Hypothalamus (tissue), 51 donors: Measurements from ENCODE around the gene KRTAP5-8.
"Not testable (repeated sequence)": the region's sequence is repeated elsewhere in the genome, so short reads cannot be mapped to it uniquely, and the experiment has no call there.

ENCODE experiments used
- DNase-seq, 51 donors: peaks; one replicate each; lab custom pipeline; 2025; lab: John Stamatoyannopoulos, UW

KRTAP5-8 gene

DNA sequence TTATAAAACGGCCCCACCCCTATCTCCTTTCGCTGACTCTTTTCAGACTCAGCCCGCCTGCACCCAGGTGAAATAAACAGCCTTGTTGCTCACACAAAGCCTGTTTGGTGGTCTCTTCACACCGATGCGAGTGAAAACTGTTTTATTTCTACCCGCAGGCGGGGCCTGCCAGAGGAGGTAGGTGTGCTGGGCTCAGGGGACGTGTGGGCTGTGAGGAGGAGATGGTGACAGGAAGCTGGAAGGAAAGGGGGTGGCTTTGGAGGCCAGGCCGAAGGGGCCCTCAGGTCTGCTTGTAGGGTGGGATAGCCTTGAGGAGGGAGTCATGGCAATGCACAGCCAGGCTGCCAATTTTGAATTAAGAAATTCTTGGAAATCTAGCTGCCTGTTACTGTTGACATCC, 32.0 kb upstream of the KRTAP5-8 start:
- no peak for DNase-seq

- DNase-seq: no peak
Observed at GRCh38 chr11:71507102-71507501, 30.7 kb upstream of the KRTAP5-8 start.

GRCh38 chr11:71518506-71519471, 19.0 kb upstream of the KRTAP5-8 start:
- DNase-seq: no peak

- DNase-seq: no peak
Observed at GRCh38 chr11:71519546-71519945, 18.3 kb upstream of the KRTAP5-8 start.

GRCh38 chr11:71525188-71525937, 12.5 kb upstream of the KRTAP5-8 start:
- no peak for DNase-seq

GRCh38 chr11:71525938-71526495, 11.8 kb upstream of the KRTAP5-8 start:
- no peak for DNase-seq

DNA sequence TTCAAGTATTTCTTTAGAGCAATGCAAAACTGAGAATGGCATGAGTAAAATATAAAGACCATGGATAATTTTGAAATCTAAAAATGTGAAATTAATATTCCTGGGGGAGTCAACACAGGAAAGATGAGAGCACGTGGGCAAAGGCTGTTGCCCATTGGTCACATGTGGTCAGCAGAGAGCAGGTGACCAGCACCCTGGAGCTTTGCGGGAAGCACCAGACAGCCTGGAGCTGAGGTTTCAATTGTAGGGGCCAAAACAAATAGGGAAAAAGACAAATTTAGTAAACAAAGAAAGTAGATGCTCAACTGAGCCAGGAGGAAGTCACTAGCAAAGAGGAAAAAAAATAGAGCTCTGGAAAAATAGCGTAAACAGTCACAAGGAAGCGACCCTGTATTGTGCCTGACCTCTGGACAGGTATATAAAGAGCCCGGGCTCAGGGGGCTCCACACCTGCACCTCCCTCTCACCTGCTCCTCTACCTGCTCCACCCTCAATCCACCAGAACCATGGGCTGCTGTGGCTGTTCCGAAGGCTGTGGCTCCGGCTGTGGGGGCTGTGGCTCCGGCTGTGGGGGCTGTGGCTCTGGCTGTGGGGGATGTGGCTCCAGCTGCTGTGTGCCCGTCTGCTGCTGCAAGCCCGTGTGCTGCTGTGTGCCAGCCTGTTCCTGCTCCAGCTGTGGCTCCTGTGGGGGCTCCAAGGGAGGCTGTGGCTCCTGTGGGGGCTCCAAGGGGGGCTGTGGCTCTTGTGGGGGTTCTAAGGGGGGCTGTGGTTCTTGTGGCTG, 10.8 kb upstream of the KRTAP5-8 start, which contains the start of gene KRTAP5-7:
Gene KRTAP5-7 (plus strand): TSS at position 472 of the 780 bp plus-strand sequence. CDS start 34 bp downstream, at position 506.
- DNase-seq: not testable (repeated sequence)

- no peak for DNase-seq
Observed at GRCh38 chr11:71527576-71528210, 10.1 kb upstream of the KRTAP5-8 start.

- no peak for DNase-seq
Observed at GRCh38 chr11:71530602-71531001, 7.2 kb upstream of the KRTAP5-8 start.

GRCh38 chr11:71532036-71532610, 5.7 kb upstream of the KRTAP5-8 start:
- no peak for DNase-seq

GRCh38 chr11:71534711-71535608, 2.9 kb upstream of the KRTAP5-8 start:
- DNase-seq: not testable (repeated sequence)

- no peak for DNase-seq
Observed at GRCh38 chr11:71535825-71536224, 2.0 kb upstream of the KRTAP5-8 start.

DNA sequence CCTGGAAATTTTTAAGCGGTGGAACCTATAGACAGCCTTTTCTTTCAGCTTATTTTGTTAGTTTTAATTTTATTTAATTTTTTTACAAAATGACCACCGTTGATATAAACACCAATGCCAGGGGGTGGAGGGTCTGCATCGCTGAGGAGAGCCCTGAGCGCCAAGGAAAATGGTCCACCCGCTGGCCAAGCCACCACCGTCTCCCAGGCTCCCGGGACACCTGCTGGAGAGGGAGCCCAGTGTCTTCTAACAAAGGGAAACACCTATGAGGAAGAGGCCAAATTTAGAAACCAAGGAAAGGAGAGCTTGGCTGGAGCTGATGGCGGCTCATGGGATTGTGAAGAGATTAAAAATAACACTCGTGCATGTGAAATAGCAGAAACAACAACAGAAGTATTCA, 288 bp upstream of the KRTAP5-8 start:
- no peak for DNase-seq

- no peak for DNase-seq
Observed at GRCh38 chr11:71538666-71538990, 803 bp downstream of the KRTAP5-8 start.

GRCh38 chr11:71539017-71539416, 1.2 kb downstream of the KRTAP5-8 start:
- no peak for DNase-seq

GRCh38 chr11:71539971-71540370, 2.1 kb downstream of the KRTAP5-8 start:
- not testable (repeated sequence) for DNase-seq

DNA sequence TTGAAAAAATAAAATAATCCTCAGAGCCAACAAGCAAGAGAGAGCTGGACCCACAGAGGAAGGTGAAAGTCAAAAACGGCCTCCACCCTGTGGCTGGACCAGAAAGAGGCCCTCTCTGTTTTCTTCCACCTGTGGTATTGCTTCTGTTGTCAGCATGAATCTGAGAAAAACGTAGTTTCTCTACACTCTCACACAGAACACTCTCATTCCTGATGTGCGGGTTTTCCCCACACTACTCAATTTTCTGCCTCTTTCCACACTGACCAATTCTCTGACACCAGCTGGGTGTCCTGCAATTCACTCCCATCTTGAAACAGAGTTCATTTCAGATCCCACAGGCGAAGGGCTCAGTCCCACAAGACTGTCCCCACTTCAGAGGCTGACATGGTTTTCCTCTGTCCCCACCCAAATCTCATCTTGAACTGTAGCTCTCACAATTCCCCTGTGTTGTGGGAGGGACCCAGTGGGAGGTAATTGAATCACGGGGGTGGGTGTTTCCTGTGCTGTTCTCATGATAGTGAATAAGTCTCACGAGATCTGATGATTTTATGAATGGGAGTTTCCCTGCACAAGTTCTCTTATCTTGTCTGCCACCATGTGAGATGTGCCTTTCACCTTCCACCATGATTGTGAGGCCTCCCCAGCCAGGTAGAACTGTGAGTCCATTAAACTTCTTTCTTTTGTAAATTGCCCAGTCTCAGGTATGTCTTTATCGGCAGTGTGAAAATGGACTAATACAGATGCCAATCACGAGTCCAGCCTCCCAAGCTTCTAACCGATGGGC, 2.9 kb downstream of the KRTAP5-8 start:
- not testable (repeated sequence) for DNase-seq

- no peak for DNase-seq
Observed at GRCh38 chr11:71542382-71542781, 4.6 kb downstream of the KRTAP5-8 start.
